ACHN (cell line): ENCODE measurements around the gene PPP1R12B.
"Not testable (repeated sequence)": the region's sequence is repeated elsewhere in the genome, so short reads cannot be mapped to it uniquely, and the experiment has no call there.

Source experiments
- DNase-seq: peaks from one replicate; pipeline ENCODE4 v3.0.0-alpha.2; 2015
- in situ Hi-C: cut with HindIII; loops from 2 replicates; pipeline ENCODE4 v1.10.0; 2017; ENCODE audit warnings: low sequenced_read_pairs, low pct_ligation_motif_present, low pct_unique_long_range_greater_than_20kb

PPP1R12B gene

GRCh38 chr1:202505880-202506575 lies 157.5 kb downstream of the PPP1R12B start:
- DNase-seq, in situ Hi-C loops: not testable (repeated sequence)

- in situ Hi-C loops, DNase-seq: not testable (repeated sequence)
These were observed 160.4 kb downstream of the PPP1R12B start for GRCh38 chr1:202508863-202509262.

- DNase-seq, in situ Hi-C loops: not testable (repeated sequence)
These were observed 165.4 kb downstream of the PPP1R12B start for GRCh38 chr1:202513875-202514274.

DNA sequence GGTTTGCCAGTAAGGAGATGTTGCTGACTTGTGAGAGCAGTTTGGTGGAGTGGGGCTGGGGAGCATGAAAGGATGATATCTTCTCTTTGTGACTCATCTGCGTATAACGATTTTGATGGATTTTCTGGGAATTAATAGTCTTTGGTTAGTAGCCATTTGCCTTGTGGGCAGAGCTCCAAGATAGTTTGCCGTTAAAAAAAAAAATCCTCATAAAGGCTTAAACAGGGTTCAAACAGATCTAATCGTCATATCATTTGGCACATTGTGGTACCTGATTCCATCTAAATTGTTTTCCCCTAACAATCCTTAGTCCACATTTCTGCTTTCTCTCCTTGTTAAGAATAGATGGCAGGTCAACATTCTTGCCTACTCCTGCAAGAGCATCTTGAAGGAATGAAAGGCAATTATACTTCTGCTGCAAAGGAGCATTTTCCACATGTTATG lies 168.0 kb downstream of the PPP1R12B start:
- DNase-seq: no peak
- in situ Hi-C loops: no loop called here

GRCh38 chr1:202517146-202517545 lies 168.6 kb downstream of the PPP1R12B start:
- DNase-seq, in situ Hi-C loops: not testable (repeated sequence)

DNA sequence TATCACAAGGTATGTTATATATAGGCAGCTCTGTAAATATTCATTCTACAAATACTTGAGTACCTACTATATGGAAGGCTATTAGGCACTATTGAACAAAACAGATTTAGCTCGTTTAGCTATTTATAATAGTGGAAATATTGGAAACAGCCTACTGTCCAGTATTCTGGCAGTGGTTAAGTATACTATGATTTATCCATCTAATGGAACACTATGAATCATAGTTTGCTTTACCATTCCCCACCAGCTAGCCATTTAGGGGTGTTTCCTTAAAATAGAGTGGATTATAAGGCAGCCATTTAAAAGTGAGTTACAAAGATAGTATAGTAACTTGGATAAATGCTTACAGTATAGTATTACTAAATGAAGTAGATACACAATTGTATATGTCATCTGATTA lies 169.7 kb downstream of the PPP1R12B start:
- in situ Hi-C loops, DNase-seq: not testable (repeated sequence)

DNA sequence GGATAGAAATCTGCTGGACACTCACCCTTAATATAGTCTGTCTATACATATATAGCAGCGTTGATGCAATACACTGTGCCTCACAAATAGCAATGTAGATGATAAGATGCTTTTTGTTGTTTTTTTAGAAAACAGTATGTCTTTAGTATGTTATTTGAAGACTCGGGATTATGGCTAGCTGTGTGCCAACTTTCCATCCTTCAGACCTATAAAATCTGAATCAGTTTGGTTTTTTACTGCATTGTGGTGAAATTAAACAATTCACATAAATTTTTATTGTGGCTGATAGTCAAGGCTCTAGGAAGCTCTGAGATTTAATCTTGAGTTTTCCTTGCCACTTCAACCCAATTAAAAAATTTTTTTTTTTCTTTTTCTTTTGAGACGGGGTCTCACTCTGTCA lies 170.4 kb downstream of the PPP1R12B start:
- in situ Hi-C loops, DNase-seq: not testable (repeated sequence)

- in situ Hi-C loops: not testable (repeated sequence)
These were observed 171.8 kb downstream of the PPP1R12B start for GRCh38 chr1:202520129-202520856.

DNA sequence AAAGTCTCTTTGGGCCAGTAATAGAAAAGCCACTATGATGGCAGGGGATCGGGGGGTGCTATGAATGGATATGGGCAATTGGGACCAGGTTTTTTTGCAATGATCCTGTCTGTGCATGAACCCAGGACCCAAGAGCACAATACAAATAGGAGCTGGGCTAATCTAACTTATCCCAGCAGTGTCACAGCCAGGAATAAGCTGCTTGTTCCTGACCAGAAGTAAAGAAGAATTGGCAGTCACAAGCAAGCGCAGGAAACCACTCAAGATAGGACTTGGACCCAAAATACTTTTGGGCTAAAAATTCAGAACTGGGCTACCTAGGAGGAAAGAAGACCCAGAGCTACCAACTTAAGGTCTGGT lies 172.3 kb downstream of the PPP1R12B start:
- in situ Hi-C loops, DNase-seq: not testable (repeated sequence)

More at GRCh38 chr1:202520129-202520856, 171.8 kb downstream of the PPP1R12B start:
- DNase-seq: not testable (repeated sequence)

DNA sequence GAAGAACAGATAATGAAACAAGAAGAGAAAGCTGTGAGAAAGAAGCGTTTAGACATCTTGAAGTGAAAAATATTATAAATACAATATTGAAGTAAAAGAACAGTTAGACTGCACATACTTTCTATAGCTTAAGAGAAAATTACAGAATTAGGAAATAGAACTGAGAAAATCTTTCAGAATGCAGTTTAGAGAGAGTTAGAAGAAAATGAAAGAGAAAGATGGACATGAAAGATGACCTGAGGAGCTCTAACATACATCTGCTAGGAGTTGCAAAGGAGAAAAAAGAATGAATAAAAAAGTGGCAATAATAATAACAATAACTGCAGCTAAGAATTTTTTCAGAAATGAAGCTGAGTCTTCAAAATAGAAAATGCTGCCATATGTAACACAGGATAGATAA lies 173.0 kb downstream of the PPP1R12B start:
- in situ Hi-C loops, DNase-seq: not testable (repeated sequence)

- in situ Hi-C loops: no loop called here
- no peak for DNase-seq
These were observed 173.4 kb downstream of the PPP1R12B start for GRCh38 chr1:202521886-202522285.

DNA sequence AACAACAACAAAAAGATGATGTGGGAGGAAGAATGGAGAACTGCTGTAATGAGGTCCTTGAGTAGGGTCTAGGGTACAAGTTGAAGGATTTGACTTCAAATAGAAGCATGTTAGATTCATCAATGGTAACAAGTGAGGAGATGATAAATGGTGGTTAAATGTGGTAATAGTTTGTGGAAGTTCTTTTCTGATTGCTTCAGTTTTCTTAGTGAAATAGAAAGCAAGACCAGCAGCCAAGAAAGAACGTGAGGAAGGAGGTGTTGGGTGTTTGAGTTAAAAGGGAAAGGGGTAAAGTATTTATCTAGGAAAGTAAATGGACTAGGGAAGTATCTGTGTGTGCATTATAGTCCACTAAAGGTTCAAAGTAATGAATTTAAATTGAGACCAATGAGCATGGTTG lies 177.6 kb downstream of the PPP1R12B start:
- in situ Hi-C loops, DNase-seq: not testable (repeated sequence)

- in situ Hi-C loops, DNase-seq: not testable (repeated sequence)
These were observed 179.7 kb downstream of the PPP1R12B start for GRCh38 chr1:202528096-202528722.

DNA sequence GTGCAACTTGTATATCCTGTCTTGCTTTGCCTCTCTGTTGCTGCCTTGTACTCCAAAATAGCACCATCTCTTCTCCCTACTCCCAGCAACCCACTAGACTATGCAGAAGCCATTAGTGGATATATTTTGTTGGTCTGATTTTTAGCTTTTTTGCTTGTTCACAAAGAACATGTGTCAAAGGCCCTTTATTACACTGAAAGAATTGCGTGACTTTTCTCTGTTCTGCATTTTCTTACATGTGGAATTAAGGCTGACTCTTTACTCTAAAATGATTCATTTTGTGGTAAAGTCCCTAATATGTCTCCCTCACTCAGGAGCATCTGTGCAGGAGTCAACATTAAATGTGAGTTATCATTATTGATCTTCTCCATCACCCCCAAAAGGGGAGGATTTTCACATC lies 182.2 kb downstream of the PPP1R12B start:
- in situ Hi-C loops, DNase-seq: not testable (repeated sequence)

GRCh38 chr1:202531472-202531811 lies 182.9 kb downstream of the PPP1R12B start:
- DNase-seq: no peak
- in situ Hi-C loops: no loop called here

GRCh38 chr1:202531812-202532616 lies 183.5 kb downstream of the PPP1R12B start:
- DNase-seq: not testable (repeated sequence)

DNA sequence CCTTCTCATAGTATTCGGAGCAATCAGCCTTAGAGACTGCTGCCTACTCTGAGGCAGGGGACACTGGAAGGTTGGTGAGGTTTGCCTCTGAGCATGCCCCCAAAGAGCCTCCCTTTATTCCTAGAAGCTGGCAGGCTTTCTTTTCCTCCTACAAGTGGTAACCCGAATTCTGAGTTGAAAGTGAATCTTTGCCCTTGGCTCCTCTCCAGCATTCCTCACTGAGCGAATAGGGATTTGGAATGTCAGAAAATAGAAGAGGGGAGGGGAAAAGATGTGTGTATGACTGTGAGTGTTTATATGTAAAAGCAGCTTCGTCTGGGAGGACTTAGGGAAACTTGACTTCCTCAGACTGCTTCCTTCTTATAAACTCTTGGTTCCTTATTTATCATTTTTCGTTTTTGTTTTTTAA lies 190.7 kb downstream of the PPP1R12B start:
- in situ Hi-C loops: not testable (repeated sequence)
- DNase-seq: peak; percentile 41

More at GRCh38 chr1:202531812-202532616, 183.5 kb downstream of the PPP1R12B start:
- in situ Hi-C loops: not testable (repeated sequence)

DNA sequence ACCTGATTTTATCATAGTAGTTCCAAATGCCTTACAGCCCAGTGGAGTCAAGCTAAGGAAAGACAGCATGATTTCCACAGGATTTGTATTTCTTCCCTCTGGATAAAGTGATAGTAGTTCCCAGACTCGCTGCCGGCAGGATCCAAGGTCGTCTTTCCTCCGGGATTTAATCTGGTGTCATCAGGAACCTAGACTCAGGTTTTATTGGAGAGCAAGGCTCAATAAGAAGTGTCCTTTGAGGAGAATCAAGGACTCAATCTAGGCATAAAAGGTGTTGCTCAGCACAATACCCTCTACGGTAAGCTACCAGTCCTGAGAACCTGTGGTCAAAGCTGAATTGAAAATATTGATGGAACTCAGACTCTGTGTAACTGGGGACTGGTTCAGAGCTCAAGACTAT lies 191.1 kb downstream of the PPP1R12B start:
- DNase-seq, in situ Hi-C loops: not testable (repeated sequence)
